NB4 (cell line): Measurements from ENCODE around the gene KRTAP10-5.

ENCODE experiments used
- MAX ChIP-seq: IDR thresholded peaks from 2 replicates; pipeline ENCODE4 v1.6.1; 2011; ENCODE audit warnings: low read depth, low read length
- MYC ChIP-seq: IDR thresholded peaks from 2 replicates; pipeline ENCODE4 v1.6.1; 2011; ENCODE audit warnings: low read depth, low read length
- POLR2A ChIP-seq: IDR thresholded peaks from 2 replicates; pipeline ENCODE4 v1.6.1; 2011; ENCODE audit warnings: mild to moderate bottlenecking; ENCODE audit not compliant: insufficient read length; ENCODE audit errors: extremely low read depth
- TF ChIP-seq, protein P1 (sequence below): IDR thresholded peaks from one replicate; pipeline ENCODE4 v1.5.1; 2012; ENCODE audit warnings: low read depth, low read length

- no peak for TF ChIP-seq POLR2A
- TF ChIP-seq, protein P1, sequence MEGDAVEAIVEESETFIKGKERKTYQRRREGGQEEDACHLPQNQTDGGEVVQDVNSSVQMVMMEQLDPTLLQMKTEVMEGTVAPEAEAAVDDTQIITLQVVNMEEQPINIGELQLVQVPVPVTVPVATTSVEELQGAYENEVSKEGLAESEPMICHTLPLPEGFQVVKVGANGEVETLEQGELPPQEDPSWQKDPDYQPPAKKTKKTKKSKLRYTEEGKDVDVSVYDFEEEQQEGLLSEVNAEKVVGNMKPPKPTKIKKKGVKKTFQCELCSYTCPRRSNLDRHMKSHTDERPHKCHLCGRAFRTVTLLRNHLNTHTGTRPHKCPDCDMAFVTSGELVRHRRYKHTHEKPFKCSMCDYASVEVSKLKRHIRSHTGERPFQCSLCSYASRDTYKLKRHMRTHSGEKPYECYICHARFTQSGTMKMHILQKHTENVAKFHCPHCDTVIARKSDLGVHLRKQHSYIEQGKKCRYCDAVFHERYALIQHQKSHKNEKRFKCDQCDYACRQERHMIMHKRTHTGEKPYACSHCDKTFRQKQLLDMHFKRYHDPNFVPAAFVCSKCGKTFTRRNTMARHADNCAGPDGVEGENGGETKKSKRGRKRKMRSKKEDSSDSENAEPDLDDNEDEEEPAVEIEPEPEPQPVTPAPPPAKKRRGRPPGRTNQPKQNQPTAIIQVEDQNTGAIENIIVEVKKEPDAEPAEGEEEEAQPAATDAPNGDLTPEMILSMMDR: no peak
- no peak for TF ChIP-seq MAX
- no peak for TF ChIP-seq MYC
Observed at GRCh38 chr21:44575307-44576024, 4.9 kb downstream of the KRTAP10-5 start.
